ENCODE results near the gene LILRA6.
A peak's percentile ranks its signal among the peaks of the same experiment; 100 is the strongest.
"Not testable (repeated sequence)": the region's sequence is repeated elsewhere in the genome, so short reads cannot be mapped to it uniquely, and the experiment has no call there.

LILRA6 gene

DNA sequence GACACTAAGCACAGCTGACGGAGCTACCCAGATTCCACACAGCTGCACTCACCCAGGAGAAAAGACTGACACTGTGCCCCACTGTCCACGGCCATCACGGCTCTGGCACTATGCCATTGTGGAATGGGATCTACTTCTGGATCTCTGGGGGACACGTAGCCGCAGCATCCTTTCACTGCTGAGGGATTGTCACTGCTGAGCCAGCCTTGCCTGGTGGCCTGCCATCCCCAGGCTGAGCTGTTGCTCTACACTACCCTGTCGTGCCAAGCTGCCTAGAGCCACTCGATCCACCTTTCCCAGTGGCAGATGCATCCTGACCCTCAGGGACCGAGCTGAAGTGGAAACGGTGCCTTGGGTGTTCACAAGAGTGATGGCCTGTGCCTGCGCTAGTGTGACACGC lies 19.5 kb upstream of the LILRA6 start:
- DNase-seq: no peak

DNA sequence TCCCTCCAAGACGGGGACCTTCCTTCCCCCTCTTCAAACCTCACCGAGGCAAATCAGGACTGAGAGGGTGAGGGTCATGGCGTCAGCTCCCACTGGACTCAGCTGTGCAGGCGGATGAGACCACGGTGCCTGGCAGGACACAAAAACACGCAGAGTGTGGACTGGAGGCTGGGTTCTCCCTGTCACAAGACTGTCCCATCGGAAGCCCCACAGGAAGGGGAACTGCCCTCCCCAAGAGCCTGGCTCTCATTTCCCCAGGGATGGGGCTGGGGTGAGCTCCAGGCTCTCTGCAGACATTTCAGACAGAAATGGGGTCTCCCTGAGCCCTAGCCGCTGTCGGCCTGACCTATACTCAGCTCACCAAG lies 14.5 kb upstream of the LILRA6 start, which contains the start of gene LILRB5:
LILRB5 (minus strand) TSS at position 158 of the 365 bp plus-strand sequence; CDS start at position 78, 80 bp downstream.
- DNase-seq: no peak

DNA sequence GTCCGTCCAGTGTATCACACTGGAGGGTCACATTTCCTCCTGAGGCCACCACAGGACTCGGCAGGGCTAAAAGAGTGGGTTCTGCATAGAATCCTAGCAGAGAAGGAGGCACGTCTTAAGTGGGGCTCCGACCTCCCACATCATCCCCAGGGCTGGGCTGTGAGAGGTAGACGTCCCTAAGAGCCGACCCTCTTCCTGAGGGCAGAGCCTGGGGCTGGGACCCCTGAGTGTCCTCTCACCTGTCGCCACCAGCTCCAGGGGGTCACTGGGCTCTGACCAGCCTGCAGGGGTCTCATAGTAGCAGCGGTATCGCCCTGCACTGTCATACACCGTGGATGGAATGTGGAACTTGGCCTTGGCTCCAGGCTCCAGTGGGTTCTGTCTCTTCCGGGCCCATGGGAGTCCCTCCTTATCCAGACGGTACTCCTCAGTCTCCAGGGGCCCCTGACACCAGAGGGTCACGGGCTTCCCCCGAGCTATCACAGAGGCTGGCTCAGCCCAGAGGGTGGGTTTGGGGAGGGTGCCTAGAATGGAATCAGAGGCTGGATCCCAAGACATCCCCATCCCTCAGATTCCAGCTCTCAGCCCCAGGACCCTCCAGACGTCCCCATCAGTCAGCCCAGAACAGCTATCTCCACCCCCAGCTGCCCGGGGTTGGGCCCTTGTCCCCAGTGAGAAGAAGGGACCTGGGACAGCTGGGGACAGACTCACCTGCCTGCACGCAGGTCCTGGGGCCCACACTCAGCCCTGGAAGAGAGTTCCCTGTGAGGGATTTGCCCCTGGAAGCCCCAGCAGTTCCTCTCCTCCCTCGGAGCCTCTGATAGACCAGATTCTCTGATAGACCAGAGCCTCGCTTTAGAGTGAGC lies 13.9 kb upstream of the LILRA6 start:
- no peak for DNase-seq

- DNase-seq: no peak
Measured at GRCh38 chr19:54255105-54255775, 12.7 kb upstream of the LILRA6 start.

DNA sequence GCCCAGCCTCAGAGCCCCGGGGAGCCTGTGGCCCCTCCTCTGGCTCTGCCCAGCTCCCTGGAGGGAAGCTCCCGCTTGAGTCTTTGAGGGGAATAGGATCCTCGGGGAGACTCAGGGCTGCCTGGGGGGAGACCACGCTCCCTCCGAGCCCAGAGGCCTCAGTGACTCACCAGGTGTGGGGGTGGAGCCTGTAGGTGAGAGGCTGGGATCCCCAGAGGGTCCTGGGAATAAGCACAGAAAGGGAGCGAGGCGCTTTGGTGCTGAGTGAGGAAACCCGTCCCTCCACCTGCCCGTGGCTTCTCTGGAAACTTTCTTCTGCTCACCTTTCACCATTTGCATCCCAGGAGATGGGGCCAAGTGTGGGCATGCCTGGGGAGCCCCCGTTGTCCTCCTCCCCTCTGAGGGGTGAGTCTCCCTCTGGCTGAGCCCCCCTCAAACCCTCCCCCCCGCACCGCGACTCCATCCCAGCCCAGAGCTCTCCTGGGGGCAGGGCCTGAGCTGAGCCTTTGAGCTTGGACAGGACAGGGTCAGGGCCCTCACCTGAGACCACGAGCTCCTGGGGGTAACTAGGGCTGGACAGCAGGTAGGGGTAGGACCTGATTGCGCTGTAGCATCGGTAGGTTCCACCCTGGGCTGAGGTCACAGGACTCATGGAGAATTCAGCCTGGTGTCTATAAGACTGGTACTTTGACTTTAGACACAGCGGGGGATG lies 11.8 kb upstream of the LILRA6 start:
- no peak for DNase-seq

GRCh38 chr19:54253331-54254194 lies 11.0 kb upstream of the LILRA6 start:
- DNase-seq: no peak

- DNase-seq: no peak
Measured at GRCh38 chr19:54252845-54253244, 10.3 kb upstream of the LILRA6 start.

- DNase-seq: no peak
Measured at GRCh38 chr19:54252243-54252642, 9.7 kb upstream of the LILRA6 start.

DNA sequence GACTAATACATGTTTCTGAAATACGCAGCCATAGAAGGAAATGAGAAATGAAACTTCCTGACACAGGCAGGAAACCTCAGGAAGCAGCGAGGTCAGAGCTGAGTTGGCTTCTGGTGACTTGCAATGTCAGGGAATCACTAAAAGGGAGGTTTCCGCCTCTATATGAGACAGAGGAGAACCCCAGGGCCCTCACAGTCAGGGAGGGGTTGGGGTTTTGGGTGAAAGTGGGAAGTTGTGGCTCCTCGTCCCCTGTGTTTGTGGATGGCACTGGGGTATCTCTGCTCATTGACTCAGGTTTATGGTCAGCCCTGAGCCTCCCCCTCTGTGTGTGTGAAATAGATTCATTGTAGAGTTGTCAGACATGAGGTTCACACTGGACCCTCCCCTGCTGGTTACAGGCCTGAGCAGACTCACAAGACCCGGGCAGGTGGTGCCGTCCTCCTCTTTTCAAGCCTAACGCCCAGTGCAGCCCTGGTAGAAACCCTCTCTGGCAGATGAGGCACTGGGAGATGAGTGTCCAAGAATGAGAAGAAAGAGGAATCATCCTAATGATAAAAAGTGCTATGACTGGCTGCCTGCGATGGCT lies 5.5 kb upstream of the LILRA6 start:
- no peak for DNase-seq

GRCh38 chr19:54247106-54247930 lies 4.7 kb upstream of the LILRA6 start:
- no peak for DNase-seq

DNA sequence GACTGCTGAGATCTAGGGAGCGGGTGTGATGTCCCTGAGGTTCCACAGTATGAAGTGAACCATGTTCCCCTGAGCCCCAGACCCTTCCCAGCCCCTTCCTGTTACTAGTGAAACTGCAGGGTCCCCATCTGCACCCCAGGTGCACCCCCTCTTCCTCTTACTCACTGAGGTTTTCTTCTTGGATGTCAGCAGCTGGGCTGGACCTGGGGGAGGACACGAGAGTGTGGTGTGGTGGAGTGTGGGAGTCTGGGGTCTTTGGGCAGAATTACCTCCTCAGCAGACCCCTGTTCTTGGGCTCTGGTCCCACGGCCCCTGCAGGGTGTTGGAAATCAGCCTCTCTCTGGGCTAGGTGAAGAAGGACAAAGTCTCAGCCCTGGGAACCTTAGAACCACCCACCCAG lies 3.3 kb upstream of the LILRA6 start:
- DNase-seq: no peak

DNA sequence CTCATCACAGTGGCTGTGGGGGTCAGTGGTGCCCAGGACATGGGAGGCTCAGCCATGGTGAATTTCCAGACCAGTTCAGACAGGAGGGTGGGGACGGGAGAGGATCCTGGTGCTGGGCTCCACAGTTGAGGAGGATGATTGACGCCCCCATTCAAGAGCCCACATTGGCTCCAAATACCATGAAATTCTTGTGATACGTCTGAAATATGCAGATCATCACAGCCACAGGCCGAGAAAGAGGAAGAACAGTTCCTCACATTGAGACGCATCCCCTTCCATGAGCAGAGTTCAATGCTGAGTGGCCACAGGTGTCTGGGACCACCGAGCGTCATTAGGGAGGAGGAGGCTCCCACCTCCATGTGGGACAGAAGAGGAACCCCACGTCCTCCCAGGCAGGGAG lies 1.2 kb upstream of the LILRA6 start:
- DNase-seq: not testable (repeated sequence)

GRCh38 chr19:54242234-54242633 lies 356 bp downstream of the LILRA6 start:
- not testable (repeated sequence) for DNase-seq

- DNase-seq: not testable (repeated sequence)
Measured at GRCh38 chr19:54240372-54241336, 1.9 kb downstream of the LILRA6 start.

DNA sequence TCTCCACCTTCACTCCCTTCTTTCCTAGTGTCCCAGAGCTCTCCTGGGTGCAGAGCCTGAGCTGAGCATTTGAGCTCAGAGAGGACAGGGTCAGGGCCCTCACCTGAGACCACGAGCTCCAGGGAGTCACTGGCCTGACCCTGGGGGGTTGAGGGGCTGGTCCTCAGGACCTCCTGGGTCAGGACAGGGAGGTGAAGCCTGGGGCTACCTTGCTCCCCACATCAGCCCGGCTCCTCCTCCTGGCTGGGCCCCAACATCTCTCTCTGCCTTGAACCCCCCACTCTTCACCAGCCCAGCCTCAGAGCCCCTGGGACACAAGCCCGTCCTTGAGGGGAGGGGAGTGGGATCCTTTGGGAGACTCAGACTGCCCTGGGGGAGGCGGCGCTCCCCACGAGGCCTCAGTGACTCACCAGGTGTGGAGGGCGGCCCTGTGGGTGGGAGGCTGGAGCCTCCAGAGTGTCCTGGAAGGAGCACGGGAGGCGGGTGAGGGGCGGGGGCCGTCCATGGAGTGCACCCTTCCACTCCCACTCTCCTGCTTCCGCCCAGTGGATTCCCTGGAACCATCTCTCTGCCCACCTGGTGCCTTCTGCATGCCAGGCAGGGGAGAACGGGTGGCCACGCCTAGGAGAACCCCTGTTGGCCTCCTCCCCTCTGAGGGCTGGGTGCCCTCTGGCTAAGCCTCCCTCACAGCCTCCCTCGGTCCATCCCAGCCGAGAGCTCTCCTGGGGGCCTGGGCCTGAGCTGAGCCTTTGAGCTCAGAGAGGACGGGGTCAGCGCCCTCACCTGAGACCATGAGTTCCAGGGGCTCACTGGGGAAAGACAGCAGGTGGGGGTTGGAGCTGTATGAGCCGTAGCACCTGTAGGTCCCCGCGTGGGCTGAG lies 2.9 kb downstream of the LILRA6 start:
- DNase-seq: not testable (repeated sequence)

GRCh38 chr19:54233941-54234340 lies 8.6 kb downstream of the LILRA6 start:
- DNase-seq: no peak

- peak; percentile 75 for DNase-seq
Measured at GRCh38 chr19:54231077-54231931, 11.3 kb downstream of the LILRA6 start.

GRCh38 chr19:54230031-54230430 lies 12.6 kb downstream of the LILRA6 start:
- no peak for DNase-seq

Data from NCI-H146 (cell line).